Neuron (in vitro differentiated cells): ENCODE data around the gene SLC46A2.

Source experiments
- H2AFZ ChIP-seq: one replicate; pipeline ENCODE4 v1.6.1; 2013; ENCODE audit warnings: low read depth, mild to moderate bottlenecking, inconsistent platforms, low read length, moderate library complexity
- H3K27me3 ChIP-seq: one replicate; pipeline ENCODE4 v1.6.1; 2013; ENCODE audit warnings: low read length; ENCODE audit not compliant: insufficient read depth
- H3K36me3 ChIP-seq: one replicate; pipeline ENCODE4 v1.6.1; 2013; ENCODE audit warnings: low read length; ENCODE audit not compliant: insufficient read depth
- H3K4me1 ChIP-seq: one replicate; pipeline ENCODE4 v1.6.1; 2013; ENCODE audit warnings: low read length; ENCODE audit not compliant: insufficient read depth
- H3K4me3 ChIP-seq: 2 replicates; pipeline ENCODE4 v1.5.1; 2013; ENCODE audit warnings: mild to moderate bottlenecking, low read length, moderate library complexity
- H3K9me3 ChIP-seq: one replicate; pipeline ENCODE4 v1.6.1; 2013; ENCODE audit warnings: low read length

Gene SLC46A2

GRCh38 chr9:112900901-112901300, 10.2 kb upstream of the SLC46A2 start:
- Histone ChIP-seq H3K4me3 (no peak overlapping the region), H3K9me3 (no peaks in the 10 kb centered on the region), H3K4me1 (no peaks in the 10 kb centered on the region), H2AFZ (no peak overlapping the region), H3K27me3 (no peaks in the 10 kb centered on the region), H3K36me3 (no peaks in the 10 kb centered on the region)

DNA sequence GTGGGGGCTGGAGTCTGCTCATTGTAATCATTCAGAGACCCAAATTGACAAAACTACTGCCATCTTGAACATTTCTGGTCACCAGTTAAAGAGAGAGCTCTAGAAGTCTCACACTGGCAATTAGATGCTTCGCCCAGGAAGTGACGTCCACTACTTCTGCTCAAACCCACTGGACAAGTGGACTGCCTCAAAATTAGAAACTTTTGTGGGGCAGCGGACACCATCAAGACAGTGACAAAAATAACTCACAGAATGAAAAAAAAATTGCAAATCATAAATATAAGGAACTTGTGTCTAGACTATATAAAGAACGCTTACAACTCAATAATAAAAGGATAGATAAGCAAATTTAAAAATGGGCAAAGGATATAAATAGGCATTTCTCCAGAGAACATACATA, 9.8 kb upstream of the SLC46A2 start:
- Histone ChIP-seq H2AFZ (no peak overlapping the region), H3K9me3 (no peaks in the 10 kb centered on the region)

DNA sequence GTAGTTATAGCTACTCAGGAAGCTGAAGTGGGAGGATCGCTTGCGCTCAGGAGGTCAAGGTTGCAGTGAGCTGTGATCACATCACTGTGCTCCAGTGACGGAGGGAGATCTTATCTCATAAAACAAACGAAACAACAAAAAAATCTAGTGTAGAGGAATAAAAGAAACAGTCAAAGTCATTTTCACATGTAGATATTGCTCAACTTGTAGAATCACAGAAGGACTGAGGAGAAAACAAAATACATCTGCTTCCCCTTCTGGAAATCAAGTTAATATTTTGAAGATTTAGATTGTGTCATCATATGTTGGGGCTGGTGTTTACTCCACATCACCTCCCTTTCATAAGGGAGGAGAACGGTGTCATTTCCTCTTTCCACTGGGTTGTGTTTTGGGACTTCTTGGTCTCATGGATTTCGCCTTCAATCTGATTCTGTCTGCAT, 8.2 kb upstream of the SLC46A2 start:
- Histone ChIP-seq H2AFZ (no peak overlapping the region), H3K4me3 (no peak overlapping the region), H3K36me3 (no peaks in the 10 kb centered on the region), H3K4me1 (no peaks in the 10 kb centered on the region), H3K9me3 (no peaks in the 10 kb centered on the region), H3K27me3 (no peaks in the 10 kb centered on the region)

More for the DNA sequence above, 9.8 kb upstream of the SLC46A2 start:
- Histone ChIP-seq H3K27me3 (no peaks in the 10 kb centered on the region), H3K4me1 (no peaks in the 10 kb centered on the region), H3K36me3 (no peaks in the 10 kb centered on the region), H3K4me3 (no peak overlapping the region)

DNA sequence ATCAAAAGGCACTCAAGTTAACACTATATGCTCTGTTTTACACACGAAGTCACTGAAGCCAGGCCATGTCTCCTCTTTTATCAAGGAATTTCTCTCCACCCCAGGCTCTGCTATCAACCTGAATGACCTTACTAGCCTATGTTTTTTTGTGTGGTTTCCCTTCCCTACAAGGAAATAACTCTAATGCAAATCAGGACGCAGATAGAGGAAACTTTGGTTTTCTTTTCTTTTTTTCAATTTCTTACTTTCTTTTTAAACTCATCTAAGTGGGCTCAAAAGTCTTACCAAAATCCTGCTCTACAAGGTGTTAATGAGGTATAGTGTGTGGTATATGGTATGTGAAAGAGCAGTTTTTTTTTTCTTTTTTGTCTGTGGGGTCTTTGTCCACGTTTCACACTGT, 5.5 kb upstream of the SLC46A2 start:
- Histone ChIP-seq H2AFZ (no peak overlapping the region), H3K36me3 (no peaks in the 10 kb centered on the region), H3K4me1 (no peaks in the 10 kb centered on the region), H3K27me3 (peaks cover 6% of the 10 kb centered on the region), H3K9me3 (no peaks in the 10 kb centered on the region), H3K4me3 (no peak overlapping the region)

DNA sequence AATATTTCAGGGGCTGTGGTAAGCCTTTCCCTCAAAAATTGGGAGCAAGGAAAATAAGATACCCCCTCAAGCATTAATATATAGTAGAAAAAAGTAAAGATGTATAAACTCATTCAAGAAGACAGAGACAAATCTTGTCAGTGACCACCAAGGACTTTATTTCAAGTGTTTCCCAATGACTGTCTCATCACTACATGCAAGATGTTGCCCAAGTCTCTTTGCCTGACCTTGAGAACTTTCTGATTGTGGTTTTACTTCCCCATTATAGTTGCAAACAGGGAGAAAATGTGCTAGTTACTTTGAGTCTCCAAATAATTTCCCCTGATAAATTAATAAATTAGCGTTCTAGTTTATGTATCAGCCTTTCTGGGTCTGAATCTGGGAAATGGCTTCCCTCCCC, 4.0 kb upstream of the SLC46A2 start:
- Histone ChIP-seq H3K27me3 (peaks cover 8% of the 10 kb centered on the region), H3K36me3 (no peaks in the 10 kb centered on the region), H3K9me3 (peaks cover 2% of the 10 kb centered on the region), H3K4me3 (no peak overlapping the region), H2AFZ (no peak overlapping the region), H3K4me1 (no peaks in the 10 kb centered on the region)

GRCh38 chr9:112894041-112894440, 3.4 kb upstream of the SLC46A2 start:
- H3K4me3 ChIP-seq, result no peak overlapping the region
- H3K9me3 ChIP-seq, result peaks cover 2% of the 10 kb centered on the region
- H3K4me1 ChIP-seq, result no peaks in the 10 kb centered on the region
- H3K27me3 ChIP-seq, result peaks cover 8% of the 10 kb centered on the region
- H3K36me3 ChIP-seq, result no peaks in the 10 kb centered on the region
- no peak overlapping the region for H2AFZ ChIP-seq

- no peaks in the 10 kb centered on the region for H3K36me3 ChIP-seq
- peaks cover 8% of the 10 kb centered on the region for H3K27me3 ChIP-seq
- H2AFZ ChIP-seq, result no peak overlapping the region
- H3K4me3 ChIP-seq, result no peak overlapping the region
- H3K9me3 ChIP-seq, result peaks cover 2% of the 10 kb centered on the region
- no peaks in the 10 kb centered on the region for H3K4me1 ChIP-seq
Measured at GRCh38 chr9:112892981-112893380, 2.3 kb upstream of the SLC46A2 start.

DNA sequence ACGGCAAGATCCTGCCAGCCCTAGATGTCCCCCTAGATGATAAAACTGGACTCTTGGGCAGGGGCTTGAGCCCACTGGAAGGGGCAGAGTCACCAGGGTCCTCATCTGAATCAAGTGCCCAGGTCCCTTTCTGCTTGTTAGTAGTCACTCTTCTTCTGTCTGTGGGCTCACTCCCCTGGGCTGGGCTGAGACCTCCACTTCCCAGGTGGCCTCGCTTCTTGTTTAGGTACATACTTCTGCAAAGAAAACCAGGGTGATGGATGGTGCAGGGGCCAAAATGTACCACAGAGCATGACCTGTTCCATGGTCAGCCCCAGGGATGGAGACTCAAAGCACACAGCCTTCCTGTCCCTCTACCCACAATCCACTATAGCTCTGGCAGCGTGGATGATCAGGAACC, 845 bp upstream of the SLC46A2 start:
- peaks cover 2% of the 10 kb centered on the region for H3K9me3 ChIP-seq
- H3K36me3 ChIP-seq, result no peaks in the 10 kb centered on the region
- no peaks in the 10 kb centered on the region for H3K4me1 ChIP-seq
- peaks cover 8% of the 10 kb centered on the region for H3K27me3 ChIP-seq
- H2AFZ ChIP-seq, result no peak overlapping the region
- H3K4me3 ChIP-seq, result no peak overlapping the region

- H3K27me3 ChIP-seq, result peaks cover 8% of the 10 kb centered on the region
- H3K4me1 ChIP-seq, result no peaks in the 10 kb centered on the region
- H3K36me3 ChIP-seq, result no peaks in the 10 kb centered on the region
- H2AFZ ChIP-seq, result no peak overlapping the region
- peaks cover 2% of the 10 kb centered on the region for H3K9me3 ChIP-seq
- H3K4me3 ChIP-seq, result no peak overlapping the region
Measured at GRCh38 chr9:112887381-112887780, 3.3 kb downstream of the SLC46A2 start.

- no peaks in the 10 kb centered on the region for H3K4me1 ChIP-seq
- H3K36me3 ChIP-seq, result no peaks in the 10 kb centered on the region
- H3K9me3 ChIP-seq, result peaks cover 2% of the 10 kb centered on the region
- no peak overlapping the region for H2AFZ ChIP-seq
- no peak overlapping the region for H3K4me3 ChIP-seq
- H3K27me3 ChIP-seq, result peaks cover 4% of the 10 kb centered on the region
Measured at GRCh38 chr9:112886351-112886750, 4.3 kb downstream of the SLC46A2 start.

DNA sequence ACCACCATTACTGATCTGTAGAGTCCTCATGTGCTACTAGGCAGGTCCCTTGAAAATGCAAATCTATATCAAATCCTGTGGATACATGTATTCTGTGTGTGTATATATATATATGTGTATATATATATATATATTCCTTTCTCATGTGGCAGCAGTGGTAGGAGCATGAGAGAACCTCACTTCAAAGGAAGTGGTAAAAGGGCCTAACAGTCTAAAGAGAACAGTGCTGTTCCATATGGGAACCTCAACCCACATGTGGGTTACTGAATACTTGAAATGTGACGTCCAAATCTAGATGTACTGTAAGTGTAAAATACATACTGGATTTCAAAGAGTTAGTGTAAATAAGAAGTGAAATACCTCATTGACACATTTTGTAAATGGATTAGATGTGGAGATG, 5.4 kb downstream of the SLC46A2 start:
- Histone ChIP-seq H3K27me3 (no peaks in the 10 kb centered on the region), H3K36me3 (peaks cover 4% of the 10 kb centered on the region), H3K4me1 (no peaks in the 10 kb centered on the region), H3K9me3 (peaks cover 2% of the 10 kb centered on the region), H3K4me3 (no peak overlapping the region), H2AFZ (no peak overlapping the region)

DNA sequence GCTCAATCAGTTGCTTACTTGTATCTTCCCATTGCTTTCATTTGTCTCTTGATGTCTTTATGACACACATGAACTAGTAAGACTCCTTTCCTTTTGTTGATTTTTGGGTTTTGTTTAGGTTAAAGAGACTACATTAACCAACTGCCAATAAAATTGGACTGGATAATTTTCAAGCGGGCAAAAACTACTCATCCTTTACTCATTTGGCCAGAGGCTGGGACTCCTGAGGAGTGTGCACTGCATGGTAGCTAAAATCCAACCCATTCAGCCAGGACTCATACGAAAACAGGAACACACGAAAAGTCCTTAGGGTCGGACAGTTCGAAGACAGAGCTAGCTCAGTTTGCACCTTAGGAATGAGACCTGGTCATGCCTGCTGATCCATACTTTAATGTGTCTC, 6.0 kb downstream of the SLC46A2 start:
- peaks cover 4% of the 10 kb centered on the region for H3K36me3 ChIP-seq
- no peak overlapping the region for H3K4me3 ChIP-seq
- no peaks in the 10 kb centered on the region for H3K27me3 ChIP-seq
- H3K4me1 ChIP-seq, result no peaks in the 10 kb centered on the region
- peaks cover under 1% of the 10 kb centered on the region for H3K9me3 ChIP-seq
- H2AFZ ChIP-seq, result no peak overlapping the region

- Histone ChIP-seq H3K9me3 (no peaks in the 10 kb centered on the region), H3K4me3 (no peak overlapping the region), H3K36me3 (peaks cover 4% of the 10 kb centered on the region), H2AFZ (no peak overlapping the region), H3K4me1 (no peaks in the 10 kb centered on the region), H3K27me3 (no peaks in the 10 kb centered on the region)
Measured at GRCh38 chr9:112884101-112884500, 6.6 kb downstream of the SLC46A2 start.

- Histone ChIP-seq H2AFZ (no peak overlapping the region), H3K27me3 (no peaks in the 10 kb centered on the region), H3K36me3 (peaks cover 4% of the 10 kb centered on the region), H3K4me1 (no peaks in the 10 kb centered on the region), H3K9me3 (no peaks in the 10 kb centered on the region), H3K4me3 (no peak overlapping the region)
Measured at GRCh38 chr9:112881331-112881730, 9.3 kb downstream of the SLC46A2 start.
